RKO (cell line): ENCODE data around the gene C17orf114.
A peak's percentile ranks its signal among the peaks of the same experiment; 100 is the strongest.
"Not testable (repeated sequence)": the region's sequence is repeated elsewhere in the genome, so short reads cannot be mapped to it uniquely, and the experiment has no call there.

Experiments
- DNase-seq: peaks from one replicate; pipeline ENCODE4 v3.0.0-alpha.2; 2016; ENCODE audit warnings: low spot score

The C17orf114 gene

DNA sequence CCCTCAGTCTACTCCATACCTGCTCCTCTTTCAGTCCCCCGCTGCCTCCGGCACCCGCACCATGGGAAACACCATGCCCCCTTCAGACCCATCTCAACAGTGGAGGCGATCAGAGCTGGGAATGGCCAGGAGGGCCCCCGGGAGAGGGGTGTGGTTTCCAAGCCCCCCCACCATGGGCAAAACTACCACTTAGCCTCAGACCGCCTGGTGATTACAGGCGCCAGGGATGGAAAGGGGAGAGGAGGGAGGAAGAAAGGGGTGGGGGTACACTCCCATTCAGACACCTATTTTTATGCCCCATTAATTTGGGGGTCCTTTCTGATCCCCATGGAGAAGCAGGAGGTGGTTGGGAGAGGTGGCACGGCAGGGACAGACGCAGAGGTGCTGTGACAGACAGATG, at the start of gene C17orf114:
Gene C17orf114, minus strand, starts transcription at position 101 of the 400 bp plus-strand sequence.
- DNase-seq = no peak

DNA sequence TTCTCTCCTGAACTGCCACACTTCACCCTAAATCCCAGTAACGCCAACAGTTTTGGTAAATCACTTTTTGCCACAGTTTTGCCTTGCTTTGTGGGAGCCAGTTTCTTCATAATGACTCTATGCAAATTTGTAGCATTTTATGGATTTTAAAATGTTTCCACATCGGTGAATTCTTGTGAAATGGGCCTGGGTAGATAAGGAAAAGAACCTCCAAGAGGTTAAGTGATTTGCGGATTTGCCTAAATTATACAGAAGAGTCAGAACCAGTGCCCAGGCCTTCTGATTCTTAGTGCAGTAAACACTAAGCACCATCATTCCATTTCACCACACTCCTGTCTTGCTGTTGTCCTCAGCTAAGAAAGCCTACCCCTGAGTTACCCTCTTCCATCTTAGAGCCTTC, 49.0 kb upstream of the C17orf114 start:
- DNase-seq = no peak

DNA sequence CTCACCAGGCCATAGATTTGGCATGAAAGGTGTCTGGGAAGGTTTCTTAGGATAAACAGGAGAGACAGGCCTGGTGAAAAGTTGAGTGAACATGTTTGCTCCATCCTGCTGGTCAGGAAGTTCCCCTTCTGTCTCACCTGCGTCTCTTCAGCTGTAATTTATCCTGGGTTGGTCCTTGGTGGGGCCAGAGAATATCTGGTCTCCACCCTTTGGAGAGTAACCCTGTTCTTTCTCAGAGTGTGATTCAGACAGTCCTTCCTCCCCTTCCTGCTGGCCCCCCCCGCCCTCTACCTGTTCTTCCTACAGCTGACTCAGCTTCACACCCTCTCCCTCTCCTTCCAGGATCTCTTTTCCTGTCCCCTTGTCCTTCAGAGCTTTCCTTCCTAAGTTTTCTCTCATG, 48.1 kb upstream of the C17orf114 start:
- no peak for DNase-seq

DNA sequence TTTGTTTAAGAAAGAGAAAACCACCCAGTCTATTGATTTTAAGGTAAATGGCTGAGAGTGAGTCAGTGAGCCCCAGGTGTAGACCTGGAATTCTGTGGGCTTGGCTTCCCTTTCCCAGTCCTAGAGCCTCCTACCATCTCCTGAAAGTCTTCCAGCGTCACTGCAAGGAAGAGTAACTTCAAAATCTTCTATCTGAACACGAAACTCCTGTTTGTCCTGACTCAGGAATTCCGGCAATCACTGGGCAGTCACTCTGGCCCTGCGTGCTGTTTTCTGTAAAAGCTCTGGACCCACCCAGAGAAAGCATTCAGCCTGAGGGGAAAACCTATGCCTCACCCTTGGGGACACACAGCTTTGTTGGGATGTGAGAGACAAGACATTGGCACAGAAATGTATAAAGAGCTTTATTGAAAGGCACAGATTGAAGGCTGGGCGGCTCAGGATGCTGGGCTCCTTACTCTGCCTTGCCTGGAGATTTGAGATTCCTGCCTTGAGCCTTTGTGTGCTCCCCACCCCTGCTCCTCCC, 46.9 kb upstream of the C17orf114 start:
- DNase-seq = no peak

DNA sequence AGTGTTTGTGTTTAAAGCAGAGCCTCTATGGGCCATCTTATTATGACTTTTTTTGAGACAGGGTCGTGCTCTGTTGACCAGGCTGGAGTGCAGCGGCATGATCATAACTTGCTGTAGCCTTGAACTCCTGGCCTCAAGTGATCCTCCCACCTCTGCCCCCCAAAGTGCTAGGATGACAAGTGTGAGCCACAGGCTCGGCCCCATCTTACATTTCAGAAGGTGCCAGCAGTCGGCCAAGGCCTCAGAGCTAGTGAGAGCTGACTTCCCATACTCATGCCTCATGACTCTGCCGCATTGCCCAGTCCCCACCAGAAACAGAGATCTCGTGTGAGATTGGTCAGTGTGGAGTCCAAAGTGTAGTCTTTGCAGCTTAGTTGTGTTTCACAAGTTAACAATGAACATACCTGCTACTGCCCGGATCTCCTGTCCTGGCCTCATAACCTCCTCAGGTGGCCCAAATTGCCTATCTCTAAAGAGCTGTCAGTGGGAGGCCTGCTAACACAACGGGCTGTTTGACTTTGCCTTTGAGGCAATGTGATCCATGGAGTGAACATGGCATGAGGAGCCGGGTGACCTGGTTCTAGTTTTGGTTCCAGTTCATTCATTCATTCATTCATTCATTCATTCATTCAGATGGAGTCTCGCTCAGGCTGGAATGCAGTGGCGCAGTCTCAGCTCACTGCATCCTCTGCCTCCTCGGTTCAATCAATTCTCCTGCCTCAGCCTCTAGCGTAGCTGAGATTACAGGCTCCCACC, 44.7 kb upstream of the C17orf114 start:
- no peak for DNase-seq

DNA sequence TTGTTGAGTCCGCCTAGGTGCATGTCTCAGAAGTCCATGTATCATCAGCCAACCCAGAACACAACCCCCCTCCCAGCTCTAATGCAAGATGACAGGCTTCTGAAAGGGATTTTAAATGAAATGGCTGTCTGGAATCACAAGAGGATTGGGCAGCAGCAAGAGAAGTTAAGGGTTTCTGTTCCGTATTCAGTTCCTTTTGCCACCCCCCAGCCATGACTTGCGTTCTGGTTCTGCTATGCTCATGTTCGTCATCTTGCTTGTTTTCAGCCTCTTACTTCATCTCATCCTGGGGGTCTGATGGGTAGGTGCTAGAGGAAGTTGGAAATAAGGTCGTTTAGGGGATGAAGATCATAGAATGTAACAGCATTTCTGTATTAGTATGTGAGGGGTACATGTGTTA, 43.0 kb upstream of the C17orf114 start:
- no peak for DNase-seq

DNA sequence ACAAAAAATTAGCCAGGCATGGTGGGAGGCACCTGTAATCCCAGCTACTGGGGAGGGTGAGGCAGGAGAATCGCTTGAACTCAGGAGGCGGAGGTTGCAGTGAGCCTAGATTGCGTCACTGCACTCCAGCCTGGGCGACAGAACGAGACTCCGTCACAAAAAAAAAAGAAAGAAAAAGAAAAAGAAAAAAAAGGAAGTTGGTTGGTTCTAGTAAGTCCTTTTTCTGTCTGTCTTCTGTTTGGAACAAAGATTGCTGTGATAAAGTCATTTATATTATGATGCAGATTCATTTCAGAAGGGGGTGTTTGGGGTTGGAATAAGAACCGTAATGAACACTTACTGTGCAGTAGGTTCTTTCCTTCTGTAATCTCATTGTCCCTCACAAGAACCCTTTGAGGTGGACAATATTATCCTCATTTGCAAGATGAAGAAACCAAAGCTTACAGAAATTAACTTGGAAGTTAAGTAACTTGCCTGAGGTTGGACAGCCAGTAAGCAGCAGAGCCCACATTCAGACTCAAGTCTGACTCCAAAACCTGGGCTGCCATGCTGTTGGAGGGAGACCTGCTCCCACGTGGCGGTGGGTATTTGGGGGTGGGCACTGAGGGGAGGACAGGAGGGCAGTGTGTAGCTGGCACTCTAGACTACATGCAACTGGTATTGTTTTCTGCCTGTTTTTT, 41.3 kb upstream of the C17orf114 start:
- no peak for DNase-seq

DNA sequence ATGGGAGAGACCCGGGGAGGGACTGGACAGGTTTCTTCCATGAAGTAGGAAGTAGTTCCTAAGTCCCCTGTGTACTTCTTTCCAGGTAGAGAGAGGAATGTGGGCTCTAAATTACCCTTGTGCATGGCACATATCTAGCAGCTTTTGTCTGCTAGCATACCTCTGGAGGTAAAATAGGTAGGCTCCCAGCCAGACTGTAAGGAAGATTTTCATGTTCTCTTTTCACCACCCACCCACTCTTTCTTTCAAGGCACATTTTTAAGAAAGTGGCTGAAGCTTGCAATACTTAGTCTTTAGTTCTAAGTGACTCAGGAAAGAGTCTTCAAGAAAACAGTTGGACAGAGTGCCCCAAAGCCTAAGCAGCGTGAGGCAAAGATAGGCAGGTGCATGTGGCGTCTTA, 40.2 kb upstream of the C17orf114 start:
- no peak for DNase-seq

DNA sequence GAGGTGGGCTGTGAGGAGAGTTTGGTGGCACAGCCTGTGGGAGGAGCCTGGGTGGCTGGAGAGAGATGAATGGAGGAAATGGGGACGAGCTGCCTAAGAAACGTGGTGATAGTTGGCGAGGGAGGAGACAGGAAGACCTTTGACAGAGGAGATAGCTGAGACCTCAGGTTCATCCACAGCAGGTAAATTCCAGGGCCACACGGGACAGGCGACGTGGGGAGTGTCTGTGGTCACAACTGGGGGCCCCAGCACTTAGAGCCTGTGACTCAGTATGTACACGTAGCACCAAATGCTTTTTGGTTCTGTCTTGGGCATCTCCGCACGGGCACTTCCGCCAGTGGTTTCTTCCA, 38.7 kb upstream of the C17orf114 start:
- DNase-seq = no peak

DNA sequence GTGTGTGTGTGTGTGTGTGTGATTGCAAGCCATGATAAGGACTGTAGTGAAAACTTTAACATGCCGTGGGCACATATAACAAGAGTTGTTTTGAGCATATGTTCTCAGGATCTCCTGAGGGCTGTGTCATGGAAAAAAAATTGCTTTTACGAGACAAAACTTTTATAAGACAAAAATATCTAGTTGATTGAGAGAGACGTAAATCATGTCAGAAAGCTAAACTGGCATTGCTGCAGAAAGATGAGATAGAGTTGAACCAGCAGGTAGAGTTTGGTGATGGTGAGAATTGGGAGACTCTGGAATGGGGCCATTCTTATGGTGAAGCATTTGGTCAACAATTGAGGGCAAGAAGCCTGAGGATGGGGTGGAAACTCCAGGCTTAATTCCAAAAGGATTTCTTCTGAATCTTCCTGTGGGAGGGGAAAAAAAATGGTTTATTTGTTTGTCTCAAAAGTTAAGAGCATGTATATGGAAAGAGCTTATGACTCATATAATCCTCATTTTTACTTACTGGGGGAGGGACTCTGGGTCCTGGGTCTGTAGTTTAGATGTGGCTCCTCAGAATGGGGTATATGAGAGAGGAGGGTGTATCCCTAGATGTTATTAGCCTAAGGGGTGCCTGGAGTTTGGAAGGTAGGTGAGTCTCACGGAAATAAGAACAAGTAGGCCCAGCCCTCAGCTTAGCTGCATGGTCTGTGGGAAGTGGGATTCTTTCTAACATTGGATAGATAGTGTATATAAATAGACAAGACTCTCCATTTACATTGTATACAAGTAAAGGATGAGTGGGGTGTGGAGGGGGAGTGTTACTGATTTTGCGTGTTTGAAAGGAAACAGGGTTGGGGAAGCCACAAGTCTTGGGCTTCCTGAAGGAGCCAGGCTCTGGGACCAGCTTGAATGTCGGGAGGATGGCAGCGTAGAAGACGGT, 38.1 kb upstream of the C17orf114 start:
- DNase-seq = no peak

DNA sequence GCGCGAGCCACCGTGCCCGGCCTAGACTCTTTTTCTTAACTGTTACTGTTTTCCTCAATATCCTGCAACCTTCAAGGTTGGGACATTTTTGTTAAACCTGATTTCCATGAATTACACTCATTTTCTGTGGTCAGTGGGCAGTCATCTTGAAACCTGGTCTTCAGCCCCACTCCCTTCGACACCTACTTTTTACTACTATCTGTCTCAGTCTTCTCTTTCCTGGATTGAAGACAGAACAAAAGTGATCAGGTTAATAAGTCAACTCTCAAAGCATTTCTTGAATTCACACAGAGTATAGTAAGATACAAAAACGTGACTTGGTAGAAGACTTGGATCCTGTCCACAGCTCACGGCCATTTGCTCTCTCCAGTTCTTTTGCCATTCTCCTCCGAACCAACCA, 37.1 kb upstream of the C17orf114 start:
- no peak for DNase-seq

DNA sequence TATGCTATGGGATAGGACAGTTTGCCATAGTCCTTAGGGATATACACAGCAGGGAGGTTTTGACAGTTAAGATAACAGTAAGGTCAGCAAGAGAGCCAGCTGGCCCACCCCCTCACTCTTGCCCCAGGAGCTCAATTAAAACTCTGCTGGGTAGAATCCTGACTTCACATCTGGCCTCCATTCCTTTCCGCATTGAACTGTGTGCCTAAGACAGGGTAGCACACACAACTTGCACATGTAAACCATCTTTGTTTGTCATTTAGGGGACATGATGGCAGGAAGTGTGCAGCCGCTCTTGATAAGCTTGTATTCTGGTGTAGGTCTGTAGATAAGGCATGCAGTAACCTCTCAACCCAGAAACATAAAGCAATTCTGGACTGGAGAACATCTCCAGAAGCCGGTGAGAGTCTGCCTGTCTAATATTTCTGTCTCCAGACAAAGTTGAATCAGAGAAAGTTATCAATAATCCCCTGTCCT, 36.2 kb upstream of the C17orf114 start:
- DNase-seq = no peak

DNA sequence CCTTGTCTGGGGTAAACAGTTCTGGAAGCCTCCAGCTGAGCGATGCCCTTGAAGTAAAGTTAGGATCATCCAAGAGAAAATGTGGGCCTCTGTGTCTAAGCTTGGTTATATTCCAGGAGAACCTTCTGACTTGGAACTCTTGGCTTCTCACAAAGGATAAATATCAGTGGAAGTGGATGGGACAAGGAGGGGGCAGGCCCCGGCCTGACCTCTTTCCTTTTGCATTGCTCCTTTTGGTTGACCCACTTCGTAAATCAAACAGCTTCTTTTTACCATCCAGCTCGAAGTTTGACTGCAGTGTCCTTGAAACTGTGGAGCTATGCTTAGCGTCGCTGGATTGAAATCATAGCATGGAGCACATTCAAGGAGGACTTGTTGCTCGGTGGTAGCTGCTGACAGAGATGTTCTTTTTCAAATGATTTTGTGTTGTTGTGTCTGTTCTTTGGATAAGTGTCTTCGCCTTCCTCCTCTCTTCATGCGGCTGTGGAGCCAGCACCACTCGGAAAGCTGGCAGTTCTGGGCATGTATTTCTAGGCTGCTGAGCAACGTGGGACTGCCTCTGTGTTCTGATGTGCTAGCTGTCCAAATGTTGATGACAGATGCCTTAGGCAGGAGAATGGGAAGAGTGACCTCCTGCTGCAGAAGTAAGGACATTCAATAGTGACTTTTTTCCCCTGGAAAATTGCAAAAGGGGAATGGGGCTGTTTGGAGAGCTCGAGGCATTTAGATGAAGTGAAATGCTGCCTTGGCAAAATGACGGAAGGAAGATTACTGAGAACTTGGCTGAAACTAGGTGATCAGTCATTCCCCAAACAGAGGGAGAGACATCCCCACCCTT, 35.6 kb upstream of the C17orf114 start:
- DNase-seq = no peak

DNA sequence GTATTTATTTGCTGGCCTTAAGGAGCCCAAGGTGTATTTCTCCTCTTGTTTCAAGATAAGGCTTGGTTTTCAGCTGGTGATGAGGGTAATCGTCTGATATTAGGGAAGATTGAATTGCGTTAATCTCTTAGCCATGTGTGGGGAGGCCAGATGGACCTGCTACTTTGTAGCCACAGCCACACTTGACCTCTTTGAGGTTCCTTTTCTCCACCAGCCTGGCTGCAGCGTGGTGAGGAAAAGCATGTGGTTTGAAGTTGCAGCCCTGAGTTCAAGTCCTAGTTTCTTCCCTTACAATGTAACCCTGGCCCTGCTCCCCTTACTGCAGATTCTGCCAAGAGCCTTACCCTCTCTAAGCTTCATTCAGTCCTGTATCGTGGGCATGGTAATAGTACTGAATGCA, 34.1 kb upstream of the C17orf114 start:
- DNase-seq = no peak

DNA sequence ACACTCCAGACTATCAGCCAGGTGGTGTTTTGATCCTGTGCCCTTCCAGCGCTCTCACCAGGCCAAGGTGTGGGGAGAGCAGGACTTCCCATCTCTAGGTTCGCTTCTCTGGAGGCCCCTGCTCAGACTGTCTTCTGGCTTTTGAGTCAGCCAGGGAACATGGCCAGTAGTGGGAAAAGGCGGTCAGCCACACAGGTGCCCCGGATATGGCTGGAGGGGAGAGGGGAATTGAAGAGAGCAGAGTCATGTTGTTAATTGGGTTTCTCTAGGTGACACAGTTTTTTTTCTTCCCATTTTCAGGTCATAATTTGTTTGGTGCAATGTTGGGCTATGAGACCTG, 32.5 kb upstream of the C17orf114 start:
- peak; percentile 28 for DNase-seq

DNA sequence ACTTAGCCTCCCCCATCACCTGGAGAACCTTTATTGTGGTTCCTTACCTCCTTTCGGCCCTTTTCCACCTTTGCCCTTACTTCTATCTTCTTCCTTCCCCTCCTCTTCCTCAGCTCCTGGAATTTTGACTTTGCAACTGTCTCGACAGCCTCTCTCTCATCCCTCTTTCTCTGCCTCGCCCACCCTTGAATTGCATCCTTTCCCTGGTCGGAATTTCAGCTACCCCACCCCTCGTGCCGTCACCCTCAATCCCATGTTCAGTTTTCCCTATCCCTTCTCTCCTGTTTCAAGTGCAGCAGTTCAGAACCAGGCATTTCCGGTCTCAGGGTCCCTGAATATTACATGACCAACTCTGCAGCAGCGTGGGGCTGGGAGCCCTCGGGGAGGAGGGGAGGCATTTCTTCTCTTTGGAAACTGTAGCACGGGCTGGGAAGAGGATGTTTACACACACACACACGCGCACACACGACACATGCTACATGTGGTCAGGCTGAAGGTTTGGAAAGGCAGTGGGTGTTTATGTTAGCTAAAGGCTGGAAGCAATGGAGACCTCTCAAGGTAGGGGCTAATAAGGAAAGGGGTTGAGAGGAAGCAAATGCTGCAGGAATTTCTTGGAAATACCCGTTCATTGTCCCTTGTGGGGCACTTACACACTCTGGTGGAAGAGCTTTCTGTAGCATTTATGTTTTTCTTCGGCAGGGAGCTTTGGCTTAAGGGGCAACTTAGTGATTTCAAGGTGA, 32.0 kb upstream of the C17orf114 start:
- DNase-seq = peak; percentile 67

DNA sequence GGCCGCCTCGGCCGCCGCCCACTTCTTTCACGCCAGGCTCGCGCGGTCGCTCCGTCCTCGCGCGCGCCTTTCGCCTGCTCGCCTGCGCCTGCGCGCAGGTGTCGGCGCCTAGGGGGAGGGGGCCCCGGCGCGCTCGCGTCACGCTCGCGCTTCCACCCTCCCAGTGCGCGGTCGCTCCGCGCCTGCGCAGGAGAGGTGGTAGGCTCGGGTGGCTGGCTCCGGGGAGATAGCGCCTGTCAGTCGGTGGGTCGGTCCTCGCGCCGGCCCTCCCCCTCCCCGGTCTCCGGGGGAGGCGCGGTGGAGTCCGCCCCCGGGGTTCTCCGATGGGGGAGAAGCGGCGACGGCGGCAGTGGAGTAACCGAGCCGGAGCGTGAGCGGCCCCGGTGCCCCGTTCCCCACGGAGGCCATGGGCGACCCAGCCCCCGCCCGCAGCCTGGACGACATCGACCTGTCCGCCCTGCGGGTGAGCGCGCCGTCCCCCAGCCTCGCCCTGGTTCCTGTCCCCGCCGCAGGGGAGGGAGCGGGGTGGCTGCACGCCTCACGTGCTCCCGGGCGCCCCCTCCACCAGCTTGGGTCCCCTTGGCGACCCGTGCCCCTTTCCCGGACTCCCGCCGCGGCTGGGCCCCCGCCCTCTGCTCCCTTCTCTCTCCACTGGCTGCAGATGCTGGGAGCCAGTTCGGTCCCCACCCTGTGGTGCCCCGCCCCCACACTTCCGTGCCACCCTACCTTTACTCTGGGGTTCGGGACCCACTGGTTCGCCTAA, 31.2 kb upstream of the C17orf114 start, which contains the start of gene MINK1:
Gene MINK1, plus strand, starts transcription at position 163 of the 763 bp plus-strand sequence. Its CDS starts 244 bp downstream, at position 407.
- DNase-seq = peak; percentile 94

DNA sequence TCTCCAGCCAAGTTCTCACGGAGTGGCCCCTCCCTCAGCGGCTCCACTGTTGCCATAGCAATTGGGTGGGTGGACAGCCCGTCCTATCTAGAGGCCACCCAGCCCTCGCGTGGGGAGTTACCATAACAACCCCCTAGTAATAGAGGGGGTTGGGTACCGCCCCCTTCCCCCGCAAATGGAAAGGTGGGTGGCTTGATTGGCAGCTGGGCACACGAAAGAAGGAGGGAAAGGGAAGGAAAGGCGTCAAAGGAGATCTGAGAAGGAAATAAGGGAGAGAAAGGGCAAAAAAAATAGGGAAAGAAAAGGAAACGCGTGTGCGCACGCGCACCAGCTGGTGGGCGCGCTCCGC, 30.7 kb upstream of the C17orf114 start:
- DNase-seq = not testable (repeated sequence)

DNA sequence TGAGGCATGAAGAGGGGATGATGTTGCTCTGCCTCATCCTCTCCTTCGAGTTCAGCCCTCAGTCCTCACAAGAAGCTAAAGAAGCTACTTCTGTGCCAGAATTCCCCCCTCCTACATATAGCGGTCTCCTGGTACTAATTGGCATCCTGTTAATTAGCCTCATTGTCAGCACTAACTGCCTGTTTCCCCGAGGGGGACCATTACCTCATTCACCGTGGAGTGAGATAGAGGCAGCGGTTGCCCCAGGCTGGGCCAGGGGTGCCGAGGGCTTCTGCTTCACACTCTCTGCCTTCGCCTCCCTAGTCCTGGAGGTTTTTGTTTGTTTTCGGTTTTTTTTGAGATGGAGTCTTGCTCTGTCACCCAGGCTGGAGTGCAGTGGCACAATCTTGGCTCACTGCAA, 25.3 kb upstream of the C17orf114 start:
- DNase-seq = no peak
